ENCODE measurements around the gene MYO7B.

GRCh38 chr2:127530245-127531140, 5.0 kb upstream of the MYO7B start:
- TF ChIP-seq POLR2A (IDR thresholded peaks at IDR 0.05; ENCODE audit: low read length) (no peak), PHF8 (IDR thresholded peaks at IDR 0.05; ENCODE audit: borderline replicate concordance, low read depth) (no peak), CTCF (IDR thresholded peaks at IDR 0.05) (no peak), RFX5 (IDR thresholded peaks at IDR 0.05) (no peak), POLR2AphosphoS2 (conservative IDR thresholded peaks at IDR 0.05; ENCODE audit: low read length) (no peak), ELK1 (IDR thresholded peaks at IDR 0.05; ENCODE audit: low read depth, low read length) (no peak), MAX (IDR thresholded peaks at IDR 0.05) (no peak), CBX2 (IDR thresholded peaks at IDR 0.05; ENCODE audit: borderline replicate concordance, low read depth) (no peak), ZSCAN20 (CRISPR knock-in tag; IDR thresholded peaks at IDR 0.05) (no peak), MAZ (IDR thresholded peaks at IDR 0.05; ENCODE audit: borderline replicate concordance, low read depth, low read length) (no peak), ESRRA (IDR thresholded peaks at IDR 0.05; ENCODE audit: borderline replicate concordance, low read length) (no peak), NR3C1 (IDR thresholded peaks at IDR 0.05) (no peak), JUNB (IDR thresholded peaks at IDR 0.05) (no peak)

Data from A549 (cell line).